ENCODE results near the gene NPAS4.
"Not testable (repeated sequence)": the region's sequence is repeated elsewhere in the genome, so short reads cannot be mapped to it uniquely, and the experiment has no call there.

GRCh38 chr11:66464116-66464515 lies 43.3 kb downstream of the NPAS4 start:
- TF ChIP-seq CTCF, EP300, POLR2A (IDR thresholded peaks at IDR 0.05): not testable (repeated sequence)
